HCT116 (cell line): ENCODE measurements around the gene USP10. TPM values are rescaled to one million over a fixed set of nuclear protein-coding genes. Genes with fewer than 3 reads are reported as not detected.
A peak's percentile ranks its signal among the peaks of the same experiment; 100 is the strongest.

Experiments used
- ATAC-seq: fragments of 200-7000 bp; cut with Tn5 transposase; 2 replicates; pipeline ENCODE4 v1.9.1; 2020; ENCODE audit warnings: mild to moderate bottlenecking, moderate library complexity
- BruUV-seq: library from RNA; stranded (reverse); fragments of 400-500 nt; replicated peaks from 2 replicates; lab custom pipeline; 2021; lab: Mats Ljungman, UMichigan
- CTCF ChIA-PET: fragments of 300-600 bp; sonication (Branson Sonifier 250); formaldehyde crosslinking; loops from one replicate; lab custom pipeline; 2021; ENCODE audit warnings: antibody characterized with exemption; lab: Charles Lee
- POLR2A ChIA-PET: fragments of 300-600, 350-600 bp; sonication (Branson Sonifier 250); formaldehyde crosslinking; loops from one replicate; lab custom pipeline; 2021; ENCODE audit warnings: antibody characterized with exemption; lab: Charles Lee
- RAD21 ChIA-PET, 2 experiments: fragments of 300-600 bp; sonication (Branson Sonifier 250); formaldehyde crosslinking; loops; one replicate each; lab custom pipeline; 2023; ENCODE audit warnings: low total read pairs in 2 of 2; ENCODE audit not compliant: uncharacterized antibody in 2 of 2, unreplicated experiment in 2 of 2, low non-redundant PET in 1 of 2; lab: Charles Lee
- DNase-seq: peaks from one replicate; pipeline ENCODE4 v3.0.0-alpha.2; 2010; ENCODE audit warnings: low read depth, low spot score
- H2AFZ ChIP-seq: fragments of 200-600 bp; shearing (Covaris generic), sonication (generic); 2 replicates; pipeline ENCODE4 v1.6.1; 2017; ENCODE audit warnings: low read depth, mixed run types, mixed read lengths, antibody characterized with exemption, low read length; ENCODE audit not compliant: poor library complexity, severe bottlenecking
- H3K27ac ChIP-seq: 2 replicates; pipeline ENCODE4 v1.5.1; 2012; ENCODE audit warnings: low read depth, low read length
- H3K27me3 ChIP-seq: fragments of 200-600 bp; sonication (generic); 2 replicates; pipeline ENCODE4 v1.6.1; 2016; ENCODE audit warnings: mixed run types, low read length, mixed read lengths; ENCODE audit not compliant: insufficient read depth
- H3K36me3 ChIP-seq, 2 experiments: fragments of 200-500 bp in 1 of 2; fragments of 200-600 bp in 1 of 2; sonication (Bioruptor generic) in 1 of 2; sonication (generic) in 1 of 2; 2 replicates each; pipeline versions ENCODE4 v1.5.1 to v1.6.1; 2014 to 2016; ENCODE audit warnings: low read length in 2 of 2, inconsistent platforms in 1 of 2, mixed read lengths in 1 of 2, mixed run types in 1 of 2; ENCODE audit not compliant: insufficient read depth in 2 of 2, control insufficient read depth in 1 of 2
- H3K4me1 ChIP-seq, 2 experiments: fragments of 200-600 bp in 1 of 2; sonication (generic) in 1 of 2; 2 replicates each; pipeline versions ENCODE4 v1.5.1 to v1.6.1; 2012 to 2017; ENCODE audit warnings: low read length in 2 of 2, inconsistent platforms in 1 of 2, mild to moderate bottlenecking in 1 of 2, mixed read lengths in 1 of 2, mixed run types in 1 of 2, moderate library complexity in 1 of 2; ENCODE audit not compliant: insufficient read depth in 2 of 2, control insufficient read depth in 1 of 2
- H3K4me2 ChIP-seq: fragments of 200-600 bp; sonication (generic); 2 replicates; pipeline ENCODE4 v1.6.1; 2017; ENCODE audit warnings: mixed run types, low read length, mixed read lengths
- H3K4me3 ChIP-seq, 2 experiments: fragments of 200-600 bp in 1 of 2; sonication (generic) in 1 of 2; replicated peaks in 1 of 2; 2 replicates each; pipeline ENCODE4 v1.5.1; 2011 to 2016; ENCODE audit warnings: low read length in 2 of 2, control low read depth in 1 of 2, low read depth in 1 of 2, mild to moderate bottlenecking in 1 of 2, mixed read lengths in 1 of 2, mixed run types in 1 of 2
- H3K79me2 ChIP-seq: fragments of 200-600 bp; sonication (generic); 2 replicates; pipeline ENCODE4 v1.6.1; 2017; ENCODE audit warnings: mild to moderate bottlenecking, mixed run types, low read length, moderate library complexity, mixed read lengths; ENCODE audit not compliant: insufficient read depth
- H3K9ac ChIP-seq: fragments of 200-600 bp; sonication (generic); 2 replicates; pipeline ENCODE4 v1.6.1; 2016; ENCODE audit warnings: low read length, mixed read lengths
- H3K9me2 ChIP-seq: fragments of 200-600 bp; sonication (generic), shearing (Covaris generic); 2 replicates; pipeline ENCODE4 v1.6.1; 2017; ENCODE audit warnings: mixed run types, mild to moderate bottlenecking, moderate library complexity; ENCODE audit not compliant: insufficient read depth
- H3K9me3 ChIP-seq, 2 experiments: fragments of 200-500 bp in 1 of 2; fragments of 200-600 bp in 1 of 2; sonication (Bioruptor generic) in 1 of 2; sonication (generic) in 1 of 2; 2 replicates each; pipeline ENCODE4 v1.6.1; 2014 to 2017; ENCODE audit warnings: low read length in 2 of 2, mixed read lengths in 2 of 2, inconsistent platforms in 1 of 2, low read depth in 1 of 2, mild to moderate bottlenecking in 1 of 2, mixed run types in 1 of 2, moderate library complexity in 1 of 2; ENCODE audit not compliant: control insufficient read depth in 1 of 2, insufficient read depth in 1 of 2
- H4K20me1 ChIP-seq: fragments of 200-600 bp; sonication (generic), shearing (Covaris generic); 2 replicates; pipeline ENCODE4 v1.6.1; 2017; ENCODE audit warnings: mixed run types, mild to moderate bottlenecking, moderate library complexity; ENCODE audit not compliant: insufficient read depth
- CEBPB ChIP-seq: IDR thresholded peaks from 2 replicates; pipeline ENCODE4 v1.6.1; 2012; ENCODE audit warnings: low read depth
- ELF1 ChIP-seq: IDR thresholded peaks from 2 replicates; pipeline ENCODE4 v1.6.1; 2012; ENCODE audit warnings: low read depth, borderline replicate concordance
- EZH2phosphoT487 ChIP-seq: fragments of 200-600 bp; IDR thresholded peaks from 2 replicates; pipeline ENCODE4 v1.6.1; 2018; ENCODE audit warnings: antibody characterized with exemption, borderline replicate concordance
- POLR2A ChIP-seq: IDR thresholded peaks from 2 replicates; pipeline ENCODE4 v1.7.0; 2011; ENCODE audit warnings: borderline replicate concordance; ENCODE audit not compliant: insufficient read depth, insufficient read length; ENCODE audit errors: extremely low read depth
- POLR2AphosphoS5 ChIP-seq: IDR thresholded peaks from 2 replicates; pipeline ENCODE4 v1.6.1; 2011; ENCODE audit warnings: mild to moderate bottlenecking, low read depth, low read length, moderate library complexity
- SIN3A ChIP-seq: IDR thresholded peaks from 2 replicates; pipeline ENCODE4 v1.6.1; 2012; ENCODE audit warnings: low read depth
- SRF ChIP-seq: IDR thresholded peaks from 2 replicates; pipeline ENCODE4 v1.6.1; 2012; ENCODE audit warnings: low read depth
- ZFX ChIP-seq: fragments of 450-650 bp; IDR thresholded peaks from 2 replicates; pipeline ENCODE4 v1.6.1; 2017
- ZNF274 ChIP-seq: fragments of 200-500 bp; sonication (Bioruptor generic); IDR thresholded peaks from 2 replicates; pipeline ENCODE4 v1.6.1; 2014; ENCODE audit warnings: mild to moderate bottlenecking, low read depth, low read length, inconsistent platforms
- intact Hi-C: fragments of 100-400 bp; cut with micrococcal nuclease; formaldehyde crosslinking; loops from 2 replicates; pipeline ENCODE4 v1.10.0; 2022
- total RNA-seq: library from RNA; stranded (reverse); gene quantifications from one replicate; pipeline ENCODE4 v1.2.1, GENCODE V29; 2021; ENCODE audit not compliant: unreplicated experiment
- TF ChIP-seq, protein P1 (sequence below): IDR thresholded peaks from 2 replicates; pipeline ENCODE4 v1.6.1; 2012; ENCODE audit warnings: low read depth
- TF ChIP-seq, protein P2 (sequence below): IDR thresholded peaks from 2 replicates; pipeline ENCODE4 v1.6.1; 2012
- TF ChIP-seq, protein P3 (sequence below): IDR thresholded peaks from 2 replicates; pipeline ENCODE4 v1.6.1; 2011; ENCODE audit warnings: mild to moderate bottlenecking, low read length, moderate library complexity; ENCODE audit not compliant: insufficient replicate concordance; ENCODE audit errors: extremely low read depth
- TF ChIP-seq, protein P4 (sequence below), 3 experiments: fragments of 200-600 bp in 1 of 3; sonication (generic) in 1 of 3; IDR thresholded peaks in 2 of 3; conservative IDR thresholded peaks in 1 of 3; 2 replicates each; pipeline ENCODE4 v1.5.1; 2012 to 2017; ENCODE audit warnings: low read depth in 2 of 3, low read length in 2 of 3, antibody characterized with exemption in 1 of 3, borderline replicate concordance in 1 of 3, control low read depth in 1 of 3, mild to moderate bottlenecking in 1 of 3, mixed read lengths in 1 of 3, mixed run types in 1 of 3, moderate library complexity in 1 of 3; ENCODE audit not compliant: insufficient read depth in 1 of 3

The USP10 gene
- total RNA-seq, 1 experiment from 2014 or later, result 175 TPM

DNA sequence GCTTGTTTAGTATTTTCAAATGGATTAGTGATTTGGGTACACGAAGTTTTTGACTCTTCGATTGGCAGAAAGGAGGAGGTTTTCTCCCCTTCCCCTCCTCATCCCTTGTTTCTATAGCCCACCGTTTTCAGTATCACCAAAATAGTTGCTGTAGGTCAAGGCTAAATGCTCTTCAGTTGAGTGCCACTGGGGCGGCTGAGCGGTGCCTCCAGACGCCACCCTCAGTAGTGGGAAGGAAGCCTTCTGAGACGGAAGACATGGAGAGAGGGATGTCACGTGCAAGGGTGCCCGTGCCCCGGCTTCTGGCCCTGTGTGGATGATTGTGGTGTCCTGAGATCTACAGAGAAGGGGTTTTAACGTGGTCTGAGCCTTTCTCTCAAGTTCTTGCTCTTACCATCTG, 80.3 kb downstream of the USP10 start (continued):
- TF ChIP-seq, protein P1, sequence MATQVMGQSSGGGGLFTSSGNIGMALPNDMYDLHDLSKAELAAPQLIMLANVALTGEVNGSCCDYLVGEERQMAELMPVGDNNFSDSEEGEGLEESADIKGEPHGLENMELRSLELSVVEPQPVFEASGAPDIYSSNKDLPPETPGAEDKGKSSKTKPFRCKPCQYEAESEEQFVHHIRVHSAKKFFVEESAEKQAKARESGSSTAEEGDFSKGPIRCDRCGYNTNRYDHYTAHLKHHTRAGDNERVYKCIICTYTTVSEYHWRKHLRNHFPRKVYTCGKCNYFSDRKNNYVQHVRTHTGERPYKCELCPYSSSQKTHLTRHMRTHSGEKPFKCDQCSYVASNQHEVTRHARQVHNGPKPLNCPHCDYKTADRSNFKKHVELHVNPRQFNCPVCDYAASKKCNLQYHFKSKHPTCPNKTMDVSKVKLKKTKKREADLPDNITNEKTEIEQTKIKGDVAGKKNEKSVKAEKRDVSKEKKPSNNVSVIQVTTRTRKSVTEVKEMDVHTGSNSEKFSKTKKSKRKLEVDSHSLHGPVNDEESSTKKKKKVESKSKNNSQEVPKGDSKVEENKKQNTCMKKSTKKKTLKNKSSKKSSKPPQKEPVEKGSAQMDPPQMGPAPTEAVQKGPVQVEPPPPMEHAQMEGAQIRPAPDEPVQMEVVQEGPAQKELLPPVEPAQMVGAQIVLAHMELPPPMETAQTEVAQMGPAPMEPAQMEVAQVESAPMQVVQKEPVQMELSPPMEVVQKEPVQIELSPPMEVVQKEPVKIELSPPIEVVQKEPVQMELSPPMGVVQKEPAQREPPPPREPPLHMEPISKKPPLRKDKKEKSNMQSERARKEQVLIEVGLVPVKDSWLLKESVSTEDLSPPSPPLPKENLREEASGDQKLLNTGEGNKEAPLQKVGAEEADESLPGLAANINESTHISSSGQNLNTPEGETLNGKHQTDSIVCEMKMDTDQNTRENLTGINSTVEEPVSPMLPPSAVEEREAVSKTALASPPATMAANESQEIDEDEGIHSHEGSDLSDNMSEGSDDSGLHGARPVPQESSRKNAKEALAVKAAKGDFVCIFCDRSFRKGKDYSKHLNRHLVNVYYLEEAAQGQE, result no peak
- no peak for TF ChIP-seq EZH2phosphoT487
- no peak for TF ChIP-seq ELF1
- TF ChIP-seq POLR2AphosphoS5, result no peak
- TF ChIP-seq SIN3A, result no peak
- TF ChIP-seq ZFX, result no peak
- TF ChIP-seq, protein P2, sequence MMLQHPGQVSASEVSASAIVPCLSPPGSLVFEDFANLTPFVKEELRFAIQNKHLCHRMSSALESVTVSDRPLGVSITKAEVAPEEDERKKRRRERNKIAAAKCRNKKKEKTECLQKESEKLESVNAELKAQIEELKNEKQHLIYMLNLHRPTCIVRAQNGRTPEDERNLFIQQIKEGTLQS, result no peak

DNA sequence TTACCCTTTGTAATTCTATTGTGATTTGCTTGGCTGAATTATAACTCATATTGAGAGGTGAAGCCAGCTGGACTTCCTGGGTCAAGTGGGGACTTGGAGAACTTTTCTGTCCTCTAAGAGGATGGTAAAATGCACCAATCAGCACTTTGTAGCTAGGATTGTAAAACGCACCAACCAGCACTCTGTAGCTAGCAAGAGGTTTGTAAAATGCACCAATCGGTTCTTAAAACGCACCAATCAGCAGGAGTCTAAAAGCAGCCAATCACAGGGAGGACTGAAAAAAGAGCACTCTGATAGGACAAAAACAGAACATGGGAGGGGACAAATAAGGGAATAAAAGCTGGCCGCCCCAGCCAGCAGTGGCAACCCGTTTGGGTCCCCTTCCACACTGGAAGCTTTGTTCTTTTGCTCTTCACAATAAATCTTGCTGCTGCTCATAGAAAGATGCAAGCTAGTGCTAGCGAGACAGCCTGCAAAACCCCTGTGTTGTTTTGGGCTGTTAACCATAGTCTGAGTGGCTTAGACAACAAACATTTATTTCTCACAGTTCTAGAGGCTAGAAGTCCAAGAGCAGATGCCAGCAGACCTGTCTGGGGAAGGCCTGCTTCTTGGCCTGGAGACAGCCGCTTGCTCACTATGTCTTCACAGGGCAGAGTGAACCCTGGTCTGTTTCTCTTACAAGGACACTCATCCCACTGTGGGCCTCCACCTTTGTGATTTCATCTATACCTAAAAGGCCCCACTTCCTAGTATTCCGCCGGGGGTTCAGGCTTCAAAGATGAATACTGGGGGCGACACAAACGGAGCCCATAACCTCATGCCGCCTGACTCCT, 81.0 kb downstream of the USP10 start:
- Histone ChIP-seq H4K20me1 (no peaks in the 10 kb centered on the region), H3K4me2 (no peak overlapping the region), H3K9ac (no peak overlapping the region), H3K4me1 (no peaks in the 10 kb centered on the region), H2AFZ (no peak overlapping the region), H3K27ac (no peak overlapping the region), H3K36me3 (peaks cover 22 to 37% of the 10 kb centered on the region in 2 experiments; a peak in 3 of 4 replicates), H3K4me3 (no peak overlapping the region), H3K27me3 (no peaks in the 10 kb centered on the region), H3K9me2 (no peaks in the 10 kb centered on the region), H3K79me2 (no peaks in the 10 kb centered on the region), H3K9me3 (no peaks in the 10 kb centered on the region)
- ChIA-PET CTCF (interaction anchor here (0.8 kb wide), 1 partner anchor 190 kb away, joined by 3 read pairs; no protein-coding TSS in a partner anchor), RAD21 (no interaction called here), POLR2A (no interaction called here)
- no peak for TF ChIP-seq ZNF274
- no peak for TF ChIP-seq CEBPB
- TF ChIP-seq, protein P3, sequence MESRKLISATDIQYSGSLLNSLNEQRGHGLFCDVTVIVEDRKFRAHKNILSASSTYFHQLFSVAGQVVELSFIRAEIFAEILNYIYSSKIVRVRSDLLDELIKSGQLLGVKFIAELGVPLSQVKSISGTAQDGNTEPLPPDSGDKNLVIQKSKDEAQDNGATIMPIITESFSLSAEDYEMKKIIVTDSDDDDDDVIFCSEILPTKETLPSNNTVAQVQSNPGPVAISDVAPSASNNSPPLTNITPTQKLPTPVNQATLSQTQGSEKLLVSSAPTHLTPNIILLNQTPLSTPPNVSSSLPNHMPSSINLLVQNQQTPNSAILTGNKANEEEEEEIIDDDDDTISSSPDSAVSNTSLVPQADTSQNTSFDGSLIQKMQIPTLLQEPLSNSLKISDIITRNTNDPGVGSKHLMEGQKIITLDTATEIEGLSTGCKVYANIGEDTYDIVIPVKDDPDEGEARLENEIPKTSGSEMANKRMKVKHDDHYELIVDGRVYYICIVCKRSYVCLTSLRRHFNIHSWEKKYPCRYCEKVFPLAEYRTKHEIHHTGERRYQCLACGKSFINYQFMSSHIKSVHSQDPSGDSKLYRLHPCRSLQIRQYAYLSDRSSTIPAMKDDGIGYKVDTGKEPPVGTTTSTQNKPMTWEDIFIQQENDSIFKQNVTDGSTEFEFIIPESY, result no peak
- TF ChIP-seq SRF, result no peak
- TF ChIP-seq ELF1, result no peak
- TF ChIP-seq POLR2AphosphoS5, result 0 out of 2 replicates have a peak, but pooled peaks have one; percentile 15
- no peak for TF ChIP-seq POLR2A
- TF ChIP-seq, protein P4, sequence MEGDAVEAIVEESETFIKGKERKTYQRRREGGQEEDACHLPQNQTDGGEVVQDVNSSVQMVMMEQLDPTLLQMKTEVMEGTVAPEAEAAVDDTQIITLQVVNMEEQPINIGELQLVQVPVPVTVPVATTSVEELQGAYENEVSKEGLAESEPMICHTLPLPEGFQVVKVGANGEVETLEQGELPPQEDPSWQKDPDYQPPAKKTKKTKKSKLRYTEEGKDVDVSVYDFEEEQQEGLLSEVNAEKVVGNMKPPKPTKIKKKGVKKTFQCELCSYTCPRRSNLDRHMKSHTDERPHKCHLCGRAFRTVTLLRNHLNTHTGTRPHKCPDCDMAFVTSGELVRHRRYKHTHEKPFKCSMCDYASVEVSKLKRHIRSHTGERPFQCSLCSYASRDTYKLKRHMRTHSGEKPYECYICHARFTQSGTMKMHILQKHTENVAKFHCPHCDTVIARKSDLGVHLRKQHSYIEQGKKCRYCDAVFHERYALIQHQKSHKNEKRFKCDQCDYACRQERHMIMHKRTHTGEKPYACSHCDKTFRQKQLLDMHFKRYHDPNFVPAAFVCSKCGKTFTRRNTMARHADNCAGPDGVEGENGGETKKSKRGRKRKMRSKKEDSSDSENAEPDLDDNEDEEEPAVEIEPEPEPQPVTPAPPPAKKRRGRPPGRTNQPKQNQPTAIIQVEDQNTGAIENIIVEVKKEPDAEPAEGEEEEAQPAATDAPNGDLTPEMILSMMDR (IDR thresholded peaks at IDR 0.05 in 2 of 3, conservative IDR thresholded peaks at IDR 0.05 in 1 of 3; ENCODE audit: borderline replicate concordance in 1 of 3, insufficient read depth in 1 of 3, low read depth in 2 of 3, low read length in 2 of 3), result no peak
- no TSS peak for BruUV-seq
- intact Hi-C loops, result no loop called here
- ATAC-seq (peak; percentile 39; the same call in 1 of the 2 replicates), DNase-seq (peak; percentile 18)
